Activated CD8-positive, alpha-beta memory T cell treated with anti-CD3 and anti-CD28 coated beads, Interleukin-2, amount 10 ng/mL, durations not matched to agents 7 days and 5 days (primary cell): ENCODE results near the gene NUBP2. TPM values are rescaled to one million over a fixed set of nuclear protein-coding genes. Genes with fewer than 3 reads are reported as not detected.

Source experiments
- ATAC-seq: fragments of 150-1000 bp; cut with Tn5 transposase; one replicate; pipeline ENCODE4 v1.10.0; 2021; ENCODE audit warnings: moderate library complexity
- CTCF ChIA-PET: fragments of 350-600 bp; sonication (Branson Sonifier 250); formaldehyde crosslinking; loops from one replicate; lab custom pipeline; 2021; ENCODE audit warnings: antibody characterized with exemption; lab: Charles Lee
- DNase-seq: peaks from one replicate; pipeline ENCODE4 v3.0.0-alpha.2; 2020
- H3K27ac Mint-ChIP-seq: one replicate; pipeline ENCODE4 v1.8.0; 2021; ENCODE audit warnings: mild to moderate bottlenecking, mixed read lengths
- H3K27me3 Mint-ChIP-seq: one replicate; pipeline ENCODE4 v1.8.0; 2021; ENCODE audit warnings: mixed read lengths
- H3K36me3 Mint-ChIP-seq: one replicate; pipeline ENCODE4 v1.8.0; 2021; ENCODE audit warnings: mild to moderate bottlenecking, mixed read lengths
- H3K4me1 Mint-ChIP-seq: one replicate; pipeline ENCODE4 v1.8.0; 2021; ENCODE audit warnings: mixed read lengths
- H3K4me3 Mint-ChIP-seq: one replicate; pipeline ENCODE4 v1.8.0; 2021; ENCODE audit warnings: mild to moderate bottlenecking, moderate library complexity, mixed read lengths
- H3K9me3 Mint-ChIP-seq: one replicate; pipeline ENCODE4 v1.8.0; 2022; ENCODE audit warnings: low read depth, mixed read lengths
- total RNA-seq, 2 experiments: library from RNA; stranded (reverse); gene quantifications; one replicate each; pipeline ENCODE4 v1.2.3, GENCODE V29; 2021

The NUBP2 gene, protein sequence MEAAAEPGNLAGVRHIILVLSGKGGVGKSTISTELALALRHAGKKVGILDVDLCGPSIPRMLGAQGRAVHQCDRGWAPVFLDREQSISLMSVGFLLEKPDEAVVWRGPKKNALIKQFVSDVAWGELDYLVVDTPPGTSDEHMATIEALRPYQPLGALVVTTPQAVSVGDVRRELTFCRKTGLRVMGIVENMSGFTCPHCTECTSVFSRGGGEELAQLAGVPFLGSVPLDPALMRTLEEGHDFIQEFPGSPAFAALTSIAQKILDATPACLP
- 10 to 100 TPM; 52.5 to 64.0 TPM for total RNA-seq

DNA sequence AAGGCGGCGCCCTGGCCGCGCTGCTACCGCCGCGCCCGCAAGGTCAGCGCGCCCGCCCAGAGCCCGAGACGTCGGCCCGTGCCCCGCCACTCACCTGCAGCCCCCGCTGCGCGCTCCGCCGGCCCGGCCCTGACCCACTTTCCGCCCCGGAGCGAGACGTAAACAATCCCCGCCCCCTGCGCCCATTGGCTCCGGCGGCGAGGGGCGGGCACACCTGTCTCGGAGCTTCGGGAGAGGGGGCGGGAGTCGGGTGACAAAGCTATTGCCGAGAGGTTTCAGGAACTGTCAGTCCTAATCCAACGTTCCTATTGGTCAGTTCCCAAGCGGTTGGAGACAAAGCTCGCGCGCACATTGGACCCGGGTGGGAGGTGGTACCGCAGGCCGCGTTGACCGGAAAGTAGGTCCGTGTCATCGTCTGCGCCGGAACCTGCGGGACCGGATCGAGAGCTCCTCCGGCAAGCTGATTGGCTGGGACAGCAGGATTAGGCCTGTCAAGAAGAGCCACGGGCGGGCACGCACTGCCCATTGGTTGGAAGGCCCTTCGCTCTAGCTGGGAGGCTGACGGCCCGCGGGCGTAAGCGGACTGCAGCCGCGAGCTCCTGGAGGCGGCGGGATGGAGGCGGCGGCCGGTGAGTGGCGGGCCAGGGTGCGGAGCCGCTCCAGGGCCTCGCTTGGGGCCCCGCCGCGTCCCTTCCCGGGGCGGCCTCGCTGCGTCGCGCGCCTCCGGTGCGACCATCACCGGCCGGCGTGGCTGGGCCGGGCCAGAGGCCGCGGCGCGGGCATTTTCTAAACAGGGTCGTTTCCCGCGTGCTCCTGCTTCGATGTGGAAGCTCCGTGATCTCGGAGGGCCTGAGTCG, at the start of gene NUBP2, which contains the start of gene SPSB3:
TSS of gene NUBP2 (plus strand) at position 553 of the 857 bp plus-strand sequence. CDS start at position 614, 61 bp downstream.
TSS of gene SPSB3 (minus strand) at position 164 of the 857 bp plus-strand sequence. CDS start 1,088 bp downstream, outside the sequence.
- Mint-ChIP-seq H3K9me3 (no peaks in the 10 kb centered on the region), H3K27me3 (no peaks in the 10 kb centered on the region), H3K4me3 (peak within 1 kb of the TSS; percentile 93), H3K27ac (peak within 1 kb of the TSS; percentile 88), H3K4me1 (peaks cover 24% of the 10 kb centered on the region), H3K36me3 (no peaks in the 10 kb centered on the region)
- DNase-seq = peak; percentile 100
- peak; percentile 91 for ATAC-seq
- CTCF ChIA-PET = interaction anchor here (0.6 to 2.7 kb wide), 10 partner anchors 10 to 362 kb away, joined by 3 to 47 read pairs (median 5); partner anchors contain the start of genes EME2, FAHD1, HAGH and MAPK8IP3

DNA sequence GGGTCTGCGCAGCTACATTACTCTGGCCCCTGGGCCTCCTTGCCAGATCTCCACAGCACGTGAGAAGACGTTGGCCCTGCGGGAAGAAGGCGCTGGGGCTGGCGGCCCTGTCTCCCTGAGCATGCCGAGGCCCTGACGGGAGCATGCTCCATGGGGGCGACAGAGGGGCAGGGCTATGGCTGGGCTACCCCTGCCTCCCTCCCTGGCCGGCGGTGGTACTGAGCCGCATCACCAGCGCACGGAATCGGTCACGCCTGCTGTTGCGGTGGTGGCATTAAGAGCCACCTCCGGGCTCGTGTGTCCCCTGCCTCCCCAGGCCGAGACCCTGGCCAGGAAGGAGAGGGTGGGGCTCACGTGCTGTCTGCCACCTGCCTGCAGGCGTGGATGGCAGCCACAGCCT, 48.6 kb upstream of the NUBP2 start:
- ATAC-seq (no peak), DNase-seq (no peak)
- Mint-ChIP-seq H3K27ac (no peak overlapping the region), H3K9me3 (peaks cover 4% of the 10 kb centered on the region), H3K4me3 (no peak overlapping the region), H3K36me3 (peaks cover 13% of the 10 kb centered on the region), H3K4me1 (no peaks in the 10 kb centered on the region), H3K27me3 (no peaks in the 10 kb centered on the region)
- CTCF ChIA-PET = no interaction called here

DNA sequence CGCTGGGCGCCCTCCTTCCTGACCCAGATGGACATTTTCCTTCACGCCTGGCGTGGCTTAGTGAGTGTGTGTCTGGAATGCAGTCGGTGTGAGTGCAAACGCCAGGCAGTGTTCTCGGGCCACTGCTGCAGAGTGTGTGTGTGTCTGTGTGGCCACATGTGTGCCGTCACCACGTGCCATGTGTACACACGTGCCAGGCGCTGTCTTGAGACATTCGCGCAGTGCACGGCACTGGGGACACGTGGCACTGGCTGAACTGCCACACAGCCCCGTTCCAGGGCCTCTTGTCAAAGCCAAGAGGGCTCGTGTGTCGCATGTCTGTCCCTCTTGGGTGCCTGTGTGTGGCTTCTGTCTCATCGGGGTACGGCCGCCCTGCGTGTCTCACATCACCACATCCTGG, 47.9 kb upstream of the NUBP2 start:
- Mint-ChIP-seq H3K9me3 (peaks cover 4% of the 10 kb centered on the region), H3K36me3 (peaks cover 10% of the 10 kb centered on the region), H3K27me3 (no peaks in the 10 kb centered on the region), H3K4me1 (no peaks in the 10 kb centered on the region), H3K4me3 (no peak overlapping the region), H3K27ac (no peak overlapping the region)
- CTCF ChIA-PET = no interaction called here
- no peak for DNase-seq
- no peak for ATAC-seq

DNA sequence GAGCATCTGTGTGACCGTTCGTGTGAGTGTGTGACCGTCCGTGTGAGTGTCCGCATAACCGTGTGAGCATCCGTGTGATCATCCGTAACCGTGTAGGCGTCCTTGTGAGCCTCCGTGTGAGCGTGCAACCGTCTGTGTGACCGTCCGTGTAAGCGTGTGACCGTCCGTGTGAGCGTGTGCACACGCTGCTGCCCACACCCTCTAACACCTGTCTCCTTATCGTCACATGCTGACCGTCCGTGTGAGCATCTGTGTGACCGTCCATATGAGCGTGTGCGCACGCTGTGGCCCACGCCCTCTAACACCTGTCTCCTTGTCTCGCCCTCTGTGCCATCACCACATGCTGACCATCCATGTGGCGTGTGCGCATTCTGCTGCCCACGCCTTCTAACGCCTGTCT, 42.5 kb upstream of the NUBP2 start:
- ATAC-seq = no peak
- Mint-ChIP-seq H3K27ac (no peak overlapping the region), H3K27me3 (no peaks in the 10 kb centered on the region), H3K4me3 (no peak overlapping the region), H3K9me3 (no peaks in the 10 kb centered on the region), H3K36me3 (peaks cover 2% of the 10 kb centered on the region), H3K4me1 (no peaks in the 10 kb centered on the region)
- no peak for DNase-seq
- CTCF ChIA-PET = no interaction called here

DNA sequence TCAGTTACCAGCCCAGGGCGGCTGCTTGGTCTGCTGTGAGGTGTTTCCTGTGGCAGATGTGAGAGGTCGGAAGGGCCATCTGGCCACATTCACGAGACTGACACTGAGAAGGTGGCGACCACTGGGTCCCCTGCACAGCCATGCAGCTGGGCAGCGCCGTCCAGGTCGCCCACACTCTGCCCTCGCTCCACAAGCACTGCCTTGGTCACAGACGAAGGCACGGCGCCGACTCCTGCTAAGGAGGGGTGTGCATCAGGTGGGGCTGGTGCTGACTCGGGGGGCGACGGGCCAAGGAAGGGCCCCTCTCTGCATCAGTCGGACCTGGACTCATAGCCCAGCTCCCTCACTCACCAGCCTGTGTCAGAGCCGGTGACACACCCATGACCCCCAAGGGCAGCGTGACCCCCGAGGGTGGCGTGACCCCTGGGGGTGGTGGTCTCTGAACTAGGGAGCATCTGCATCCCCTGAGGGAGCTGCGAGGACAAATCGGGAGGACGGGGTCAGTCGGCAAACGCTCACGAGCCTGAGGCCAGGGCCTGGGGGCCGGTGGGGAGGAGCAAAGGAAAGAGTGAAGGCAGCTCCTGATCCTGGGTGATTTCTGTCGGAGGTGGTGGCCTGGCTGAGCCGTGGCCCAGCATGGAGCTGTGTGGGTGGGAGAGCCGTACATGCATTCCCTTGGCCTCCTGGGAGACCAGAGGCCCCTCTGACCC, 41.8 kb upstream of the NUBP2 start:
- ATAC-seq (no peak), DNase-seq (no peak)
- no peaks in the 10 kb centered on the region for H3K9me3 Mint-ChIP-seq
- no peak overlapping the region for H3K27ac Mint-ChIP-seq
- H3K4me1 Mint-ChIP-seq = no peaks in the 10 kb centered on the region
- H3K36me3 Mint-ChIP-seq = peaks cover 2% of the 10 kb centered on the region
- CTCF ChIA-PET = no interaction called here
- H3K4me3 Mint-ChIP-seq = no peak overlapping the region
- no peaks in the 10 kb centered on the region for H3K27me3 Mint-ChIP-seq

DNA sequence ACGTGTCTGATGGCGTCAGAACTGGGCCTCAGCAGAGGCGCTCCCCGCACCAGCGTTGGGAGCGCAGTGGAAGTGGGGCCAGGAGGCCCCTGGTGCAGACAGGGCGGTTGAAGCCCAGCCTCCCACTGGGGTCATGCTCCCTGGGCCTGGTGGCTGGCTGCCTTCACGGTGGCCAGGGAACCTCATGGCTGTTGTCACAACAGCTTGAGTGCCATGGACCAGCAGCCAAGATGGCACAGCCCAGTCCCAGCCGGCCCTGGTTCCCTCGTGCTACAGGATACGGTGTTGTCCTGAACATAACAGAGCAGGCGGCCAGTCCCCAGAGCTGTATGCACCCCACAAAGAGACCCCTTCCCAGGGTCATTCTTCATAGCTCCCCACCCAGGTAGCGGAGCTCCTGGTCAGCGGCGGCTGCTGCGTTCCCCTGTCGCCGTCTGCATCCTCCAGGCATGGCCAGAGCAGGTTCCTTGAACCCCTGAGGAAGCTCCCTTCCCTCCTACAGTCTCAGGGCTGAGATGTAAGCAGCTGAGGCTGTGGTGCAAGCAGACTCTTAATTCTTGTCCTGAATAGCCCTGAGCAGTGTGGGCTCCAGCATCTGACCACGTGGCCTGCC, 41.1 kb upstream of the NUBP2 start:
- H3K4me1 Mint-ChIP-seq = no peaks in the 10 kb centered on the region
- DNase-seq (no peak), ATAC-seq (no peak)
- no peaks in the 10 kb centered on the region for H3K27me3 Mint-ChIP-seq
- no peaks in the 10 kb centered on the region for H3K9me3 Mint-ChIP-seq
- CTCF ChIA-PET = no interaction called here
- no peak overlapping the region for H3K4me3 Mint-ChIP-seq
- peaks cover 2% of the 10 kb centered on the region for H3K36me3 Mint-ChIP-seq
- no peak overlapping the region for H3K27ac Mint-ChIP-seq

DNA sequence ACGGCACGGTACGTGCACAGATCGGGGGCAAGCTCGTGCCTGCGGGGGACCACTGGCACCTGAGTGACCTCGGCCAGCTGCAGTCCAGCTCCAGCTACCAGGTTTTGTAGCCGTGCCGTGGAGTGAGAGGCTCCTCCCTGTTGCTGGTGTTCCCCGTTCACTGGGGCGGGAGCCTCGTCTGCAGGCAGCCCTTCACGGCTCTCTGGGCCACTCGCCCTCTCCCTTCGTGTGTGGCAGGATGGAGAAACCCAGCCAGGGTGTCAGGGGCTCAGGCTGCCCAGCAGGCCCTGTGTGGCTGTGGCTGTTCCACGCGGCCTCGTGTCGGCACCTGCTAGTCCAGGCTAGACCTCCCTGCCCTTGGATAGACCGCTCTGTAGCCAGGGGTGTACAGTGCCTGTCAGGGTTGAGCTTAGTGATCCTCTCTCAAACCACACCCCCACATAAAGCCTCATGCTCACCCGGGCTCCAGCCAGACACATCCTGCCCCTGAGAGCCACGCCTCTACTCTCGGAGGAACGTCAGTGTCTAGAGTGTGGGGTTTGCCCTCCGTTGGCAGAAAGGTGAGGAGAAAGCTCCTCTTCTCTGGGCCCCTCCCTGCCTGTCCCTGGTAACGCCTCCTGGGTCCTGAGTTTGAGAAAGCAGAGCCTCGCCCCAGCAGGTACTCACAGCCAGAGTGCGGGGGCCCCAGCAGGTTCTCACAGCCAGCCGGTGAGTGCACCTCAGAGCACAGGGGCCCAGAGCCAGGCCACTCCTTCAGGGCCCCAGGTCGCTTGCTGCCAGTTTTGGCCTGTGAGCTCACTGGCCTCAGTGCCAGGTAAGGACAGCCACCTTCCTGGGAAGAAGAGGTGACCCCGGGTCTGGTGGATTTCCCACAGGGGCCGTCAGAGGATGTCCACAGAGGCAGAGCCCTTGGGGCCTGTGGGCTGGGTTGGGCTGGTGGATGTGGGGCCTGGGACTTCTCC, 39.1 kb upstream of the NUBP2 start:
- CTCF ChIA-PET = no interaction called here
- DNase-seq (no peak), ATAC-seq (no peak)
- Mint-ChIP-seq H3K27ac (no peak overlapping the region), H3K4me3 (no peak overlapping the region), H3K27me3 (no peaks in the 10 kb centered on the region), H3K9me3 (no peaks in the 10 kb centered on the region), H3K36me3 (peaks cover 2% of the 10 kb centered on the region), H3K4me1 (no peaks in the 10 kb centered on the region)

DNA sequence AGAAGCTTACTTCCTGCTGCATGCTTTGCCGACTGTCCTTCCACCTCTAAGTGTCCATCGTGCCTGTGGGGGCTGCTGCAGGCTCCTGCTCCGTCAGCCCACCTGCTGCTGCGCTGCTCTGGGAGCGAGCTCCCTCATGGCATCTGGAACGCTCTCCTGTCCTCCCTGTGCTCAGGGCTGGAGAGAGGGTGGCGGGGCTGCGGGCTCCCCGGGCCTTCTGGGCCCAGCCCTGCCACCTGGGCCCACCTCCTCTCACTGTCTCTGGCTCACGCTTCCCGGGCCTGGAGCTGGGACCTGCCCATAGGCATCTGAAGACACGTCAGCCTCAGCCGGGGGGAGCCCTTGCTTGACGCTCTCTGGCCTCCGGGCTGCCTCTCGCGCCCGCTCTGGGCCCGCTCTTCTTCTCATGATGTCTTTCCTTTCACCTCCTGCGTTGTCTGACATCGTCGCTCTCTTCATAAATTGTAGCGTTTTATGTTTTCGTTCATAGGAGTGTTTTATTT, 38.4 kb upstream of the NUBP2 start:
- CTCF ChIA-PET = no interaction called here
- H3K9me3 Mint-ChIP-seq = no peaks in the 10 kb centered on the region
- ATAC-seq = no peak

DNA sequence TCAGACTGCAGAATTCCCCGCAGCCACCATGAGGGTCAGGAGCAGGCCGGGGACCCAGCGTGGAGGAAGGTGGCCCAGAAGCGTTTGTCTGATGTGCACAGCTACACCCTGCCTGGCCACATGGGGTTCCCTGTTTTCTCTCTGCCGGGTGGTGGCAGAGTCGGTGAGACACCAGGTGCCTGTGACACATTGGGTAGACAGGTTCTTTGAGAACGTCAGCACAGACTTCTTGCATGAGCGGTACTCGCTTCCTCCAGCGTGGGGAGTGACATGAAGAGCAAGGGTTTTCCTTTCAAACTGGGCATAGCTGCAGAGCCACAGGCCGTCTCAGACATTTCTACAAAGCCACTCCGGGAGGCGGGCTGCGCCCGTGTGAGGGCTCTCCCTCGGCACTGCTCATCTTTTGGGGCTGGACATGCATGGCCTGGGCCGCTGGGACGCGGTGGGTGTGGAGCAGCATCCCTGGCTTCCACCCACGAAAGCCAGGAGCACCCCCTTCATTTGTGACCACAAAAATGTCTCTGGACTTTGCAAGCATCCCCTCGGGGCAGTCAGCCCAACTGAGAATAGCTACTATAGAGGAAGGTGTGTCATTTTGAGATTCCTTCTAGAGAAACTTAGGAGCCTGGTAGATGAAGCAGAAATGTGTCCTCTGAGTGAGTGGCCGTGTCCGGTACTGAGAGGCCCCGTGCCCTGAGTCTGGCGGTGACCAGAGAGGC, 37.4 kb upstream of the NUBP2 start:
- Mint-ChIP-seq H3K4me1 (no peaks in the 10 kb centered on the region), H3K27me3 (no peaks in the 10 kb centered on the region), H3K36me3 (peaks cover 3% of the 10 kb centered on the region), H3K4me3 (no peak overlapping the region), H3K9me3 (no peaks in the 10 kb centered on the region), H3K27ac (no peak overlapping the region)
- CTCF ChIA-PET = interaction anchor here (1.4 kb wide), 1 partner anchor 13 kb away, joined by 4 read pairs; no protein-coding TSS in a partner anchor
- ATAC-seq (no peak), DNase-seq (no peak)

More for the DNA sequence above, 38.4 kb upstream of the NUBP2 start:
- H3K4me1 Mint-ChIP-seq = no peaks in the 10 kb centered on the region
- H3K36me3 Mint-ChIP-seq = peaks cover 2% of the 10 kb centered on the region
- H3K27me3 Mint-ChIP-seq = no peaks in the 10 kb centered on the region
- no peak overlapping the region for H3K4me3 Mint-ChIP-seq
- DNase-seq = no peak
- H3K27ac Mint-ChIP-seq = no peak overlapping the region

DNA sequence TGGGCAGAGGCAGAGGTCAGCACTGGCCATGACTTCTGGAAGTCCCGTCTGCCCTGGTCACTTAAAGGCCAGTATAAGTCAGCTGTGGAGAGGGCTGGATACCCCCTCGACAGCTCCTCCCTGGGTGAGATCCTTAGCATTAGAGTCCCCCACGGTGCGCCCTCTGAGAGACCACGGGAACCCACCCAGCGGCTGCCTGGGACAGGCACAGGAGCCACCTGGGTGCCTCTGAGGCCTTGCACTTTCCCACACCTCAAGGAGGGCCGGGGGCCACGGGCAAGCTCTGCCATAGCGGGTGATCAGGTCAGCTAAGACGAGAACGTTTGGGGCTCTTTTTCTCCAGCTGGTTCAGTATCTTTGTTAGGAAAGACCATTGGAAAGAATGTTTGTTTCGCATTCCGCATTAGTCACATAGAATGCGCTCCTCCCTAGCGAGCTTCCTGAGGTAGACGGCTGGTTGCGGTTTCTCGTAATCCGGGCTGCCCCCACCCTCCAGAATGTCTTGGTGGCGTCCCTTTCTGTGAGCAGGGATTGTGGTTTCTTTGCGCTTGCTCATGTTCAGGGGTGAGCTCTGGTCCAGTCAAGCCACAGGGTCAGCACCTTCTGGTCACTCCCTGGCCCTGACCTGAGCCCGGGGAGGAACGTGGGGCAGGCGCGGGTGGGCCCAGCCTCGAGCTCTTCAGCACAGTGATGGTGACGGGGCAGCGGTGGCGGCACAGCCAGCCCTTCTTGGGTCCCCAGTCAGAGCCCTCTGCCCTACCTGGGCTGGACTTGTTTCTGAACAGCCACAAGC, 36.7 kb upstream of the NUBP2 start:
- Mint-ChIP-seq H3K27me3 (no peaks in the 10 kb centered on the region), H3K36me3 (peaks cover 3% of the 10 kb centered on the region), H3K4me1 (no peaks in the 10 kb centered on the region), H3K9me3 (no peaks in the 10 kb centered on the region), H3K27ac (no peak overlapping the region), H3K4me3 (no peak overlapping the region)
- DNase-seq (no peak), ATAC-seq (no peak)
- CTCF ChIA-PET = interaction anchor here (1.4 kb wide), 1 partner anchor 14 kb away, joined by 4 read pairs; no protein-coding TSS in a partner anchor

DNA sequence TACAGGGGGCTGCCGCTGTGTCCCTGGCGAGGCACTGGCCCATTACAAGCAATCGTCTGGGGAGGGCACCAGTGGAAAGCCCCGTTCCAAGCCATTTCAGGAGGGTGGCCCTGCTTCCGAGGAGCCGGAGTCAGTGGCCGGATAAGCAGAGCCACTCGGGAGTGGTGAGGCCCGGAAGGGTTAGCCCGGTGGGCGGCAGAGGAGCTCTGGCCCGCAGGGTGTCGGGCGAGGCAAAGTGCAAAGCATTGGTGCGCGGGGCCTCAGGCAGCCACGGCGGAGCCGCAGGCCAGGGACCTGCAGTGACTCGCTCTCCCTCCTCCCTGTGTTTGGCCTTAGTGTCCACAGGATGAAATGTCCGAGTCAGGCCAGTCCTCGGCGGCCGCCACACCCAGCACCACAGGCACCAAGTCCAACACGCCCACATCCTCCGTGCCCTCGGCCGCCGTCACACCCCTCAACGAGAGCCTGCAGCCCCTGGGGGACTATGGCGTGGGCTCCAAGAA, 36.0 kb upstream of the NUBP2 start:
- no peaks in the 10 kb centered on the region for H3K27me3 Mint-ChIP-seq
- DNase-seq (no peak), ATAC-seq (no peak)
- CTCF ChIA-PET = interaction anchor here (1.4 kb wide), 1 partner anchor 15 kb away, joined by 4 read pairs; no protein-coding TSS in a partner anchor
- H3K36me3 Mint-ChIP-seq = peaks cover 3% of the 10 kb centered on the region
- no peaks in the 10 kb centered on the region for H3K4me1 Mint-ChIP-seq
- H3K27ac Mint-ChIP-seq = no peak overlapping the region
- no peak overlapping the region for H3K4me3 Mint-ChIP-seq
- H3K9me3 Mint-ChIP-seq = no peaks in the 10 kb centered on the region
